Body of pancreas (tissue), 4 donors: ENCODE data around the gene CEP112. TPM values are rescaled to one million over a fixed set of nuclear protein-coding genes. Genes with fewer than 3 reads are reported as not detected.

Experiments
- ATAC-seq: fragments of 150-250 bp; one replicate; pipeline ENCODE4 v1.9.1; 2016
- DNase-seq, 4 donors: peaks; one replicate each; pipeline ENCODE4 v3.0.0-alpha.2; 2019
- H3K27ac ChIP-seq, 4 donors: fragments of 200-600 bp; sonication (generic); 1 replicate in 3 of 4; 2 replicates in 1 of 4; pipeline versions ENCODE4 v1.5.1 to v1.6.1; 2016 to 2019; ENCODE audit warnings: mild to moderate bottlenecking in 1 of 4, mixed read lengths in 1 of 4, moderate library complexity in 1 of 4
- H3K27me3 ChIP-seq, 2 donors: fragments of 200-600 bp; sonication (generic); one replicate each; pipeline ENCODE4 v1.6.0; 2016; ENCODE audit warnings: mild to moderate bottlenecking in 1 of 2
- H3K36me3 ChIP-seq, 2 donors: fragments of 200-600 bp; sonication (generic); replicated peaks in 1 of 2; 2 replicates each; pipeline ENCODE4 v1.5.1; 2016; ENCODE audit warnings: low read depth in 2 of 2; ENCODE audit not compliant: insufficient read depth in 1 of 2
- H3K4me1 ChIP-seq: fragments of 200-600 bp; sonication (generic); one replicate; pipeline ENCODE4 v1.6.0; 2016
- H3K4me3 ChIP-seq, 2 donors: fragments of 200-600 bp; sonication (generic); 1 replicate in 1 of 2; 2 replicates in 1 of 2; pipeline ENCODE4 v1.5.1; 2016 to 2019
- H3K9me3 ChIP-seq, 3 donors: fragments of 200-600 bp; sonication (generic); 1 replicate in 2 of 3; 2 replicates in 1 of 3; pipeline ENCODE4 v1.5.1; 2016
- CTCF ChIP-seq, 7 experiments: fragments of 450-650 bp in 4 of 7; fragments of 200-600 bp in 3 of 7; sonication (generic) in 3 of 7; IDR thresholded peaks; one replicate each; pipeline ENCODE4 v1.5.1; 2016 to 2019; ENCODE audit warnings: antibody characterized with exemption in 7 of 7
- POLR2A ChIP-seq, 3 donors: fragments of 450-650 bp; IDR thresholded peaks; one replicate each; pipeline ENCODE4 v1.6.1; 2016; ENCODE audit warnings: antibody characterized with exemption in 3 of 3, mild to moderate bottlenecking in 2 of 3
- WGBS, 2 donors: methylation state at CpG; one replicate each; pipeline ENCODE4 v1.1.5; 2017; 5-methylcytosine and 5-hydroxymethylcytosine counted together
- intact Hi-C: fragments of 100-400 bp; cut with DNase I; formaldehyde crosslinking; loops from one replicate; pipeline ENCODE4 v1.15.1; 2023
- total RNA-seq, 2 donors: library from RNA; depleted of rRNA; stranded (reverse); fragments of >200 nt; gene quantifications; one replicate each; pipeline ENCODE4 v1.1.0, GENCODE V29; 2016

Gene CEP112
- total RNA-seq, 2 donors from 2014 or later, result 5.2 to 10.2 TPM

DNA sequence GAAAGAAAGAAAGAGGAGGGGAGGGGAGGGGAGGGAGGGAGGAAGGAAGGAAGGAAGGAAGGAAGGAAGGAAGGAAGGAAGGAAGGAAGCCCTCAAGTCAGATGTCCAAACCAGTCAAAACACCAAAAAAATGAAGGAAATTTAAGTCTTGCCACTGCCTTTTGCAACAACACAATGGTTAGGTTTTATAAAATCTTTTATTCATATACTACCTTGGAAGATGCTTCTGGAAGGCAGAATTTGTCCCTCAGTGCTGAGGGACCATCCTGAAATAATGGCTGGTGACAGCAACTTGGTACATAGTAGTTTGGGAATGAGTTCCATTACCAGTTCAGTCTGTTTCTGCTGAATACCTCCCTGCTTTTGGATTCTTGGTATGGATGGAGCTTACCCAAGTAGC is 29.4 kb upstream of the CEP112 start:
- Histone ChIP-seq H3K9me3 (no peaks in the 10 kb centered on the region), H3K36me3 (no peaks in the 10 kb centered on the region), H3K4me3 (no peak overlapping the region), H3K27me3 (no peaks in the 10 kb centered on the region), H3K4me1 (no peaks in the 10 kb centered on the region), H3K27ac (no peak overlapping the region)
- ATAC-seq, result no peak
- TF ChIP-seq POLR2A (IDR thresholded peaks at IDR 0.05) (no peak), CTCF (IDR thresholded peaks at IDR 0.05) (no peak)
- no peak for DNase-seq
- intact Hi-C loops, result no loop called here

DNA sequence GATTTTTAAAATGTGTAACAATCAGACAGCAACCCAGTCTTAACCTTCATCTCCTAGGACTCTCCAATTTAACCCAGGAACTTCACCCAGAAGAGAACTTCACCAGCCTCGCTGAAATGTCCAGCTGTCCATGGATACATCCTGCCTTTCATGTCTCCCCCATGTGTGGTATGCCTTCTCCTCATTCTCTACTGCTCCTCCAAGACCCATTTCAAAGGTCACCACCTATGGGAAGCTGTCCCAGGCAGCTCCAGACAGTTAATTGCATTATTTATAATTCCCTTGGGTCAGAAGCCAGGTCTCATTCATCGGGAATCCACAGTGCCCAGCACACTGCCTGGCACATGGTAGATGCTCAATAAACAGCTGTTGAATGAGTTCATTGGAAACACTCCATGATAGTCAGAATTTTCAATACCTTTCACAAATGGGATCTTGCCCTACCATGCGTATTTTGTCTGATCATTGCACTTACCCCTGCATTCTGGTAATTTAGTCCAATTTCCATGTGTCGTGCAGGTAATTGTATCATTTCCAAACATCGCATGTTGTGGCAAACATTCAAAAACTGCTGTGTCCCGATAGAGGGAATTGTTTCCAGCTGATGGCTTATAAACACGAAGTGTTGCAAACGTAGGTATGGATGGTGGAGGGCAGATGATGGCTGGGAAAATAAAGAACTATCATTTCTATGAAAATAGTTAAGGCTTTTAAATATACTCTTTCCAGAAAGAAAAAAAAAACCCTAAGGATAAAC is 28.3 kb upstream of the CEP112 start:
- no peaks in the 10 kb centered on the region for H3K27me3 ChIP-seq
- H3K4me3 ChIP-seq, result no peak overlapping the region
- H3K9me3 ChIP-seq, result no peaks in the 10 kb centered on the region
- ATAC-seq, result no peak
- no peaks in the 10 kb centered on the region for H3K4me1 ChIP-seq
- H3K27ac ChIP-seq, result no peak overlapping the region
- intact Hi-C loops, result no loop called here
- DNase-seq, result no peak
- no peaks in the 10 kb centered on the region for H3K36me3 ChIP-seq
- TF ChIP-seq CTCF (IDR thresholded peaks at IDR 0.05) (no peak), POLR2A (IDR thresholded peaks at IDR 0.05) (no peak)
- WGBS, 2 donors, result 71 to 87% methylated on average over 8 of the region's 8 CpGs

DNA sequence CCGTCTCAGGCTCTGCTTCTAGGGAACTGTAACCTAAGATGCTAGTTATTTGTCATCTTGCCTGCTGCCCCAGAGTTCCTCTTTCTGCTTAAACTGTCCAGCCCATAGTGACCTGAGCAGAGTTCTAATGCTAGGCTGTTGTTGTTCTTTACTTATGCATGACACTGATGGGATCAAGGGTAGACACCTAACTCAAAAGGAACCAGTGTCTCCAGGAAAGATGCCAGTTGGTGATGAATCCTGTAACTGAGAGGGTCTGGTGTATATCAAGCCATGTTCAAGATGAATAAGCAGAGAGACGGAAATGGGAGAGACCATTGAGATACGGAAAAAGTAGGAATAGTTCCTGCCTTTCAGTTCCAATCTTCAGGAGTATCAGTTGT is 23.6 kb upstream of the CEP112 start:
- intact Hi-C loops, result no loop called here
- H3K4me1 ChIP-seq, result no peaks in the 10 kb centered on the region
- no peaks in the 10 kb centered on the region for H3K36me3 ChIP-seq
- no peak for DNase-seq
- H3K27ac ChIP-seq, result no peak overlapping the region
- ATAC-seq, result no peak
- no peak for TF ChIP-seq POLR2A (IDR thresholded peaks at IDR 0.05)
- no peak for TF ChIP-seq CTCF (IDR thresholded peaks at IDR 0.05)
- H3K27me3 ChIP-seq, result no peaks in the 10 kb centered on the region
- 79 to 90% methylated on average over 3 of the region's 3 CpGs for WGBS, 2 donors
- no peaks in the 10 kb centered on the region for H3K9me3 ChIP-seq
- no peak overlapping the region for H3K4me3 ChIP-seq

GRCh38 chr17:66214884-66215528 is 23.1 kb upstream of the CEP112 start:
- Histone ChIP-seq H3K9me3 (no peaks in the 10 kb centered on the region), H3K36me3 (no peaks in the 10 kb centered on the region), H3K4me3 (no peak overlapping the region), H3K4me1 (no peaks in the 10 kb centered on the region), H3K27me3 (no peaks in the 10 kb centered on the region), H3K27ac (no peak overlapping the region)
- no peak for DNase-seq
- ATAC-seq, result no peak
- 94 to 95% methylated on average over 5 of the region's 5 CpGs for WGBS, 2 donors
- intact Hi-C loops, result no loop called here
- TF ChIP-seq POLR2A (IDR thresholded peaks at IDR 0.05) (no peak), CTCF (IDR thresholded peaks at IDR 0.05) (no peak)
